ENCODE data around the gene MYL3.

GRCh38 chr3:46896386-46896785, 33.1 kb upstream of the MYL3 start:
- TF ChIP-seq CTCF (IDR thresholded peaks at IDR 0.05): no peak
- no peak for TF ChIP-seq POLR2A (IDR thresholded peaks at IDR 0.05)
